Mucosa of rectum (tissue), 2 donors: Measurements from ENCODE around the gene JPH3.

ENCODE experiments used
- H3K27ac ChIP-seq, 2 donors: one replicate each; pipeline ENCODE4 v1.7.0; 2013; ENCODE audit warnings: inconsistent platforms in 2 of 2, low read depth in 2 of 2, low read length in 2 of 2
- H3K27me3 ChIP-seq, 2 donors: one replicate each; pipeline ENCODE4 v1.7.0; 2013; ENCODE audit warnings: low read length in 2 of 2; ENCODE audit not compliant: control insufficient read depth in 2 of 2, insufficient read depth in 2 of 2
- H3K36me3 ChIP-seq, 2 donors: one replicate each; pipeline ENCODE4 v1.7.0; 2013; ENCODE audit warnings: low read length in 2 of 2; ENCODE audit not compliant: control insufficient read depth in 2 of 2, insufficient read depth in 2 of 2
- H3K4me1 ChIP-seq, 2 donors: one replicate each; pipeline ENCODE4 v1.7.0; 2013; ENCODE audit warnings: low read length in 2 of 2, mild to moderate bottlenecking in 1 of 2; ENCODE audit not compliant: control insufficient read depth in 2 of 2, insufficient read depth in 2 of 2
- H3K4me3 ChIP-seq, 2 donors: one replicate each; pipeline ENCODE4 v1.7.0; 2013; ENCODE audit warnings: low read length in 2 of 2
- H3K9ac ChIP-seq, 2 donors: one replicate each; pipeline ENCODE4 v1.7.0; 2013; ENCODE audit warnings: low read length in 2 of 2, low read depth in 1 of 2, mild to moderate bottlenecking in 1 of 2
- H3K9me3 ChIP-seq, 2 donors: one replicate each; pipeline ENCODE4 v1.7.0; 2013; ENCODE audit warnings: low read length in 2 of 2; ENCODE audit not compliant: control insufficient read depth in 2 of 2
- donor health status: healthy.
- donor health status: Normal muscosa, but diverticular disease.

The JPH3 gene

GRCh38 chr16:87636741-87637140 is 34.4 kb downstream of the JPH3 start:
- Histone ChIP-seq H3K36me3 (no peaks in the 10 kb centered on the region), H3K27me3 (no peaks in the 10 kb centered on the region), H3K4me1 (peaks cover 7 to 9% of the 10 kb centered on the region in 2 donors), H3K9me3 (no peaks in the 10 kb centered on the region), H3K4me3 (no peak overlapping the region), H3K9ac (no peak overlapping the region), H3K27ac (no peak overlapping the region)

GRCh38 chr16:87637357-87637756 is 35.0 kb downstream of the JPH3 start:
- H3K36me3 ChIP-seq: no peaks in the 10 kb centered on the region
- no peaks in the 10 kb centered on the region for H3K27me3 ChIP-seq
- peaks cover 7 to 9% of the 10 kb centered on the region in 2 donors for H3K4me1 ChIP-seq

GRCh38 chr16:87638736-87639135 is 36.4 kb downstream of the JPH3 start:
- Histone ChIP-seq H3K4me3 (no peak overlapping the region), H3K9ac (no peak overlapping the region), H3K9me3 (no peaks in the 10 kb centered on the region), H3K4me1 (peaks cover 7 to 9% of the 10 kb centered on the region in 2 donors), H3K27ac (no peak overlapping the region), H3K27me3 (no peaks in the 10 kb centered on the region), H3K36me3 (no peaks in the 10 kb centered on the region)

More at GRCh38 chr16:87637357-87637756, 35.0 kb downstream of the JPH3 start:
- no peak overlapping the region for H3K27ac ChIP-seq
- H3K9me3 ChIP-seq: no peaks in the 10 kb centered on the region
- no peak overlapping the region for H3K9ac ChIP-seq
- H3K4me3 ChIP-seq: no peak overlapping the region

- no peaks in the 10 kb centered on the region for H3K36me3 ChIP-seq
- no peaks in the 10 kb centered on the region for H3K27me3 ChIP-seq
- H3K9ac ChIP-seq: no peak overlapping the region
- no peak overlapping the region for H3K27ac ChIP-seq
- H3K4me3 ChIP-seq: no peak overlapping the region
- H3K4me1 ChIP-seq: no peaks in the 10 kb centered on the region
- H3K9me3 ChIP-seq: no peaks in the 10 kb centered on the region
These were observed 39.4 kb downstream of the JPH3 start for GRCh38 chr16:87641721-87642120.

GRCh38 chr16:87642491-87642890 is 40.2 kb downstream of the JPH3 start:
- Histone ChIP-seq H3K9me3 (no peaks in the 10 kb centered on the region), H3K9ac (no peak overlapping the region), H3K4me3 (no peak overlapping the region), H3K36me3 (no peaks in the 10 kb centered on the region), H3K27ac (no peak overlapping the region), H3K4me1 (no peaks in the 10 kb centered on the region), H3K27me3 (no peaks in the 10 kb centered on the region)

- Histone ChIP-seq H3K36me3 (no peaks in the 10 kb centered on the region), H3K9ac (no peak overlapping the region), H3K27me3 (peaks cover 0 to 3% of the 10 kb centered on the region in 2 donors), H3K4me3 (no peak overlapping the region), H3K9me3 (no peaks in the 10 kb centered on the region), H3K4me1 (no peaks in the 10 kb centered on the region), H3K27ac (no peak overlapping the region)
These were observed 41.9 kb downstream of the JPH3 start for GRCh38 chr16:87644186-87644585.

- Histone ChIP-seq H3K27me3 (peaks cover 0 to 3% of the 10 kb centered on the region in 2 donors), H3K9ac (no peak overlapping the region), H3K4me1 (no peaks in the 10 kb centered on the region)
These were observed 42.3 kb downstream of the JPH3 start for GRCh38 chr16:87644596-87644995.

GRCh38 chr16:87645802-87646201 is 43.5 kb downstream of the JPH3 start:
- H3K4me1 ChIP-seq: no peaks in the 10 kb centered on the region
- no peaks in the 10 kb centered on the region for H3K9me3 ChIP-seq
- peaks cover 0 to 3% of the 10 kb centered on the region in 2 donors for H3K27me3 ChIP-seq
- H3K4me3 ChIP-seq: no peak overlapping the region
- no peaks in the 10 kb centered on the region for H3K36me3 ChIP-seq
- H3K9ac ChIP-seq: no peak overlapping the region
- no peak overlapping the region for H3K27ac ChIP-seq

More at GRCh38 chr16:87644596-87644995, 42.3 kb downstream of the JPH3 start:
- Histone ChIP-seq H3K9me3 (no peaks in the 10 kb centered on the region), H3K27ac (no peak overlapping the region), H3K4me3 (no peak overlapping the region), H3K36me3 (no peaks in the 10 kb centered on the region)

GRCh38 chr16:87647431-87648185 is 45.3 kb downstream of the JPH3 start:
- Histone ChIP-seq H3K4me1 (no peaks in the 10 kb centered on the region), H3K27me3 (peaks cover 0 to 3% of the 10 kb centered on the region in 2 donors), H3K9me3 (no peaks in the 10 kb centered on the region), H3K9ac (no peak overlapping the region), H3K27ac (no peak overlapping the region), H3K36me3 (no peaks in the 10 kb centered on the region), H3K4me3 (no peak overlapping the region)

- Histone ChIP-seq H3K9ac (no peak overlapping the region), H3K4me1 (no peaks in the 10 kb centered on the region), H3K4me3 (no peak overlapping the region), H3K36me3 (no peaks in the 10 kb centered on the region), H3K27ac (no peak overlapping the region), H3K9me3 (no peaks in the 10 kb centered on the region), H3K27me3 (peaks cover 0 to 3% of the 10 kb centered on the region in 2 donors)
These were observed 45.9 kb downstream of the JPH3 start for GRCh38 chr16:87648236-87648635.
